Measurements from ENCODE around the gene CLDN11.

CLDN11 gene

GRCh38 chr3:170397685-170398084 is 21.0 kb upstream of the CLDN11 start:
- CTCF ChIA-PET, result interaction anchor here (1.1 kb wide), 1 partner anchor 21 kb away, joined by 3 read pairs; no protein-coding TSS in a partner anchor
- TF ChIP-seq BHLHE40 (IDR thresholded peaks at IDR 0.05; ENCODE audit: borderline replicate concordance) (no peak), PKNOX1 (IDR thresholded peaks at IDR 0.05) (no peak), TARDBP (IDR thresholded peaks at IDR 0.05) (no peak), ELF4 (IDR thresholded peaks at IDR 0.05) (no peak), FOXM1 (IDR thresholded peaks at IDR 0.05; ENCODE audit: borderline replicate concordance) (no peak), L3MBTL2 (conservative IDR thresholded peaks at IDR 0.05) (no peak), SUZ12 (IDR thresholded peaks at IDR 0.05) (no peak), ARNT (IDR thresholded peaks at IDR 0.05) (no peak), HDGF (IDR thresholded peaks at IDR 0.05; ENCODE audit: borderline replicate concordance) (no peak), FOXA1 (IDR thresholded peaks at IDR 0.05) (no peak), ZNF384 (IDR thresholded peaks at IDR 0.05) (no peak), SP1 (IDR thresholded peaks at IDR 0.05) (no peak), LEF1 (IDR thresholded peaks at IDR 0.05; ENCODE audit: borderline replicate concordance) (no peak), NFRKB (IDR thresholded peaks at IDR 0.05) (no peak), CTBP1 (IDR thresholded peaks at IDR 0.05; ENCODE audit: borderline replicate concordance) (no peak), FOXK2 (IDR thresholded peaks at IDR 0.05) (no peak)
- DNase-seq (ENCODE audit: extremely low spot score), result no peak
- POLR2A ChIA-PET, result interaction anchor here (1.5 kb wide), 1 partner anchor 41 kb away, joined by 3 read pairs; no protein-coding TSS in a partner anchor

- TF ChIP-seq ARNT (IDR thresholded peaks at IDR 0.05) (no peak), PKNOX1 (IDR thresholded peaks at IDR 0.05) (no peak), L3MBTL2 (conservative IDR thresholded peaks at IDR 0.05) (no peak), FOXM1 (IDR thresholded peaks at IDR 0.05; ENCODE audit: borderline replicate concordance) (no peak), SUZ12 (IDR thresholded peaks at IDR 0.05) (no peak), HDGF (IDR thresholded peaks at IDR 0.05; ENCODE audit: borderline replicate concordance) (no peak), ELF4 (IDR thresholded peaks at IDR 0.05) (no peak), FOXA1 (IDR thresholded peaks at IDR 0.05) (no peak), CTBP1 (IDR thresholded peaks at IDR 0.05; ENCODE audit: borderline replicate concordance) (no peak), ZNF384 (IDR thresholded peaks at IDR 0.05) (no peak), NFRKB (IDR thresholded peaks at IDR 0.05) (no peak), SP1 (IDR thresholded peaks at IDR 0.05) (no peak)
- POLR2A ChIA-PET, result no interaction called here
- CTCF ChIA-PET, result interaction anchor here (0.6 kb wide), 1 partner anchor 23 kb away, joined by 5 read pairs; no protein-coding TSS in a partner anchor
Measured at GRCh38 chr3:170405101-170405500, 13.6 kb upstream of the CLDN11 start.

GRCh38 chr3:170410428-170411029 is 8.1 kb upstream of the CLDN11 start:
- no peak for TF ChIP-seq L3MBTL2 (conservative IDR thresholded peaks at IDR 0.05)
- no peak for TF ChIP-seq FOXM1 (IDR thresholded peaks at IDR 0.05; ENCODE audit: borderline replicate concordance)
- no peak for TF ChIP-seq SUZ12 (IDR thresholded peaks at IDR 0.05)
- TF ChIP-seq ZNF384 (IDR thresholded peaks at IDR 0.05), result no peak
- no peak for TF ChIP-seq LEF1 (IDR thresholded peaks at IDR 0.05; ENCODE audit: borderline replicate concordance)
- TF ChIP-seq HDGF (IDR thresholded peaks at IDR 0.05; ENCODE audit: borderline replicate concordance), result no peak
- DNase-seq (ENCODE audit: extremely low spot score), result no peak
- ChIA-PET CTCF (interaction anchor here (0.6 kb wide), 1 partner anchor 355 kb away, joined by 3 read pairs; no protein-coding TSS in a partner anchor), POLR2A (no interaction called here)

More at GRCh38 chr3:170405101-170405500, 13.6 kb upstream of the CLDN11 start:
- DNase-seq (ENCODE audit: extremely low spot score), result no peak

GRCh38 chr3:170413291-170413690 is 5.4 kb upstream of the CLDN11 start:
- TF ChIP-seq SUZ12 (IDR thresholded peaks at IDR 0.05), result no peak
- no peak for TF ChIP-seq ZNF384 (IDR thresholded peaks at IDR 0.05)
- no peak for TF ChIP-seq PKNOX1 (IDR thresholded peaks at IDR 0.05)
- no peak for TF ChIP-seq ELF4 (IDR thresholded peaks at IDR 0.05)
- TF ChIP-seq ARNT (IDR thresholded peaks at IDR 0.05), result no peak
- no peak for TF ChIP-seq LEF1 (IDR thresholded peaks at IDR 0.05; ENCODE audit: borderline replicate concordance)
- no peak for TF ChIP-seq FOXM1 (IDR thresholded peaks at IDR 0.05; ENCODE audit: borderline replicate concordance)
- TF ChIP-seq SP1 (IDR thresholded peaks at IDR 0.05), result no peak
- TF ChIP-seq L3MBTL2 (conservative IDR thresholded peaks at IDR 0.05), result no peak
- no peak for TF ChIP-seq HDGF (IDR thresholded peaks at IDR 0.05; ENCODE audit: borderline replicate concordance)
- no peak for TF ChIP-seq FOXA1 (IDR thresholded peaks at IDR 0.05)
- no peak for TF ChIP-seq FOXK2 (IDR thresholded peaks at IDR 0.05)
- TF ChIP-seq CTBP1 (IDR thresholded peaks at IDR 0.05; ENCODE audit: borderline replicate concordance), result no peak
- no peak for TF ChIP-seq NFRKB (IDR thresholded peaks at IDR 0.05)
- TF ChIP-seq TARDBP (IDR thresholded peaks at IDR 0.05), result no peak
- no peak for TF ChIP-seq BHLHE40 (IDR thresholded peaks at IDR 0.05; ENCODE audit: borderline replicate concordance)
- CTCF ChIA-PET, result interaction anchor here (0.6 to 1.3 kb wide), 7 partner anchors 13 to 398 kb away, joined by 3 to 8 read pairs (median 4); no protein-coding TSS in a partner anchor
- POLR2A ChIA-PET, result no interaction called here
- DNase-seq (ENCODE audit: extremely low spot score), result no peak

GRCh38 chr3:170414202-170414663 is 4.4 kb upstream of the CLDN11 start:
- CTCF ChIA-PET, result interaction anchor here (0.6 to 1.3 kb wide), 10 partner anchors 12 to 438 kb away, joined by 3 to 8 read pairs (median 4); no protein-coding TSS in a partner anchor
- POLR2A ChIA-PET, result no interaction called here
- TF ChIP-seq ARNT (IDR thresholded peaks at IDR 0.05) (no peak), ELF4 (IDR thresholded peaks at IDR 0.05) (no peak), PKNOX1 (IDR thresholded peaks at IDR 0.05) (no peak), L3MBTL2 (conservative IDR thresholded peaks at IDR 0.05) (no peak), BHLHE40 (IDR thresholded peaks at IDR 0.05; ENCODE audit: borderline replicate concordance) (no peak), SP1 (IDR thresholded peaks at IDR 0.05) (no peak), SUZ12 (IDR thresholded peaks at IDR 0.05) (no peak), TARDBP (IDR thresholded peaks at IDR 0.05) (no peak), NFRKB (IDR thresholded peaks at IDR 0.05) (no peak), HDGF (IDR thresholded peaks at IDR 0.05; ENCODE audit: borderline replicate concordance) (no peak), LEF1 (IDR thresholded peaks at IDR 0.05; ENCODE audit: borderline replicate concordance) (no peak), FOXM1 (IDR thresholded peaks at IDR 0.05; ENCODE audit: borderline replicate concordance) (no peak), FOXA1 (IDR thresholded peaks at IDR 0.05) (no peak), ZNF384 (IDR thresholded peaks at IDR 0.05) (no peak), FOXK2 (IDR thresholded peaks at IDR 0.05) (no peak), CTBP1 (IDR thresholded peaks at IDR 0.05; ENCODE audit: borderline replicate concordance) (no peak)
- peak; percentile 64 for DNase-seq (ENCODE audit: extremely low spot score)
